SK-N-SH (cell line): ENCODE data around the gene SYCP1. TPM values are rescaled to one million over a fixed set of nuclear protein-coding genes. Genes with fewer than 3 reads are reported as not detected.
"Not testable (repeated sequence)": the region's sequence is repeated elsewhere in the genome, so short reads cannot be mapped to it uniquely, and the experiment has no call there.

Experiments
- CTCF ChIA-PET: fragments of 300-600, 350-600 bp; formaldehyde crosslinking; extraction: SDS; loops from one replicate; lab custom pipeline; 2021; lab: Yijun Ruan, JAX
- POLR2A ChIA-PET: fragments of 350-600 bp; sonication (Branson Sonifier 250); formaldehyde crosslinking; extraction: SDS; loops from one replicate; lab custom pipeline; 2020; ENCODE audit warnings: antibody characterized with exemption, inconsistent platforms; lab: Yijun Ruan, JAX
- DNase-seq: peaks from one replicate; pipeline ENCODE4 v3.0.0; 2012
- H2AFZ ChIP-seq: fragments of 200-600 bp; sonication (generic); 2 replicates; pipeline ENCODE4 v1.8.1; 2016; ENCODE audit warnings: antibody characterized with exemption, mild to moderate bottlenecking, low read depth
- H3F3A ChIP-seq: fragments of 200-600 bp; sonication (generic); replicated peaks from 2 replicates; pipeline ENCODE3; 2016; ENCODE audit warnings: antibody characterized with exemption, mild to moderate bottlenecking; ENCODE audit not compliant: insufficient read depth
- H3K27ac ChIP-seq, 2 experiments: fragments of 200-500 bp in 1 of 2; fragments of 200-600 bp in 1 of 2; sonication (Bioruptor generic) in 1 of 2; sonication (generic), shearing (Covaris generic) in 1 of 2; 2 replicates each; pipeline versions ENCODE4 v1.5.1 to v1.6.1; 2014 to 2016; ENCODE audit warnings: low read depth in 2 of 2, inconsistent platforms in 1 of 2, low read length in 1 of 2, mild to moderate bottlenecking in 1 of 2, mixed read lengths in 1 of 2
- H3K27me3 ChIP-seq: fragments of 200-600 bp; sonication (generic), shearing (Covaris generic); 2 replicates; pipeline ENCODE4 v1.6.1; 2016; ENCODE audit warnings: mixed run types; ENCODE audit not compliant: insufficient read depth
- H3K36me3 ChIP-seq, 2 experiments: fragments of 200-500 bp in 1 of 2; fragments of 200-600 bp in 1 of 2; sonication (Bioruptor generic) in 1 of 2; sonication (generic) in 1 of 2; replicated peaks in 1 of 2; 2 replicates each; pipeline versions ENCODE3 to v1.5.1; 2014 to 2016; ENCODE audit warnings: low read length in 1 of 2, mild to moderate bottlenecking in 1 of 2; ENCODE audit not compliant: insufficient read depth in 2 of 2, control insufficient read depth in 1 of 2
- H3K4me1 ChIP-seq, 2 experiments: fragments of 200-500 bp in 1 of 2; fragments of 200-600 bp in 1 of 2; sonication (Bioruptor generic) in 1 of 2; sonication (generic), shearing (Covaris generic) in 1 of 2; 2 replicates each; pipeline versions ENCODE4 v1.5.1 to v1.6.1; 2014 to 2016; ENCODE audit warnings: low read depth in 1 of 2, low read length in 1 of 2, mixed run types in 1 of 2; ENCODE audit not compliant: insufficient read depth in 2 of 2, control insufficient read depth in 1 of 2
- H3K4me2 ChIP-seq: fragments of 200-600 bp; sonication (generic), shearing (Covaris generic); 2 replicates; pipeline ENCODE4 v1.6.1; 2017; ENCODE audit warnings: mixed run types
- H3K4me3 ChIP-seq, 2 experiments: fragments of 200-500 bp in 1 of 2; fragments of 200-600 bp in 1 of 2; sonication (Bioruptor generic) in 1 of 2; sonication (generic), shearing (Covaris generic) in 1 of 2; 2 replicates each; pipeline versions ENCODE4 v1.5.1 to v1.8.1; 2014 to 2016; ENCODE audit warnings: low read depth in 2 of 2, inconsistent platforms in 1 of 2, low read length in 1 of 2, mild to moderate bottlenecking in 1 of 2, mixed read lengths in 1 of 2, moderate library complexity in 1 of 2
- H3K79me2 ChIP-seq: fragments of 200-600 bp; sonication (generic); 2 replicates; pipeline ENCODE4 v1.8.1; 2017; ENCODE audit warnings: mild to moderate bottlenecking; ENCODE audit not compliant: insufficient read depth
- H3K9ac ChIP-seq: fragments of 200-600 bp; sonication (generic); 2 replicates; pipeline ENCODE4 v1.6.1; 2017; ENCODE audit warnings: mixed run types
- H3K9me2 ChIP-seq: fragments of 200-600 bp; sonication (generic); 2 replicates; pipeline ENCODE4 v1.6.1; 2017; ENCODE audit warnings: mixed run types
- H3K9me3 ChIP-seq: fragments of 200-600 bp; sonication (generic); 2 replicates; pipeline ENCODE4 v1.6.1; 2017; ENCODE audit warnings: mixed run types, mild to moderate bottlenecking, moderate library complexity
- H4K20me1 ChIP-seq: fragments of 200-600 bp; sonication (generic); 2 replicates; pipeline ENCODE4 v1.6.1; 2017; ENCODE audit warnings: mild to moderate bottlenecking, mixed run types; ENCODE audit not compliant: insufficient read depth
- ELF1 ChIP-seq: IDR thresholded peaks from 2 replicates; pipeline ENCODE4 v1.4.0; 2012
- EZH2phosphoT487 ChIP-seq: fragments of 200-600 bp; sonication (generic); IDR thresholded peaks from 2 replicates; pipeline ENCODE4 v1.6.1; 2017; ENCODE audit warnings: low read depth, mixed run types, mild to moderate bottlenecking, antibody characterized with exemption, moderate library complexity, borderline replicate concordance
- FOXJ3 ChIP-seq: sonication (generic); formaldehyde crosslinking; IDR thresholded peaks from 2 replicates; pipeline ENCODE4 v1.5.1; 2020; ENCODE audit warnings: mild to moderate bottlenecking, missing genetic modification reagents
- MAX ChIP-seq: IDR thresholded peaks from 2 replicates; pipeline ENCODE4 v1.4.0; 2012; ENCODE audit warnings: low read depth
- MXI1 ChIP-seq: IDR thresholded peaks from 2 replicates; pipeline ENCODE4 v1.6.1; 2012; ENCODE audit warnings: mild to moderate bottlenecking, low read depth, low read length, improper control_type of control experiment
- NFIC ChIP-seq: IDR thresholded peaks from 2 replicates; pipeline ENCODE4 v1.4.0; 2012; ENCODE audit warnings: borderline replicate concordance
- PBX3 ChIP-seq: IDR thresholded peaks from 2 replicates; pipeline ENCODE4; 2012
- RFX5 ChIP-seq: IDR thresholded peaks from 2 replicates; pipeline ENCODE4 v1.6.1; 2012; ENCODE audit warnings: mild to moderate bottlenecking, improper control_type of control experiment, low read length
- RXRA ChIP-seq: IDR thresholded peaks from 2 replicates; pipeline ENCODE4 v1.4.0; 2012; ENCODE audit warnings: low read depth, mild to moderate bottlenecking, borderline replicate concordance
- TAF1 ChIP-seq: IDR thresholded peaks from 2 replicates; pipeline ENCODE4 v1.6.1; 2012; ENCODE audit warnings: low read depth, mild to moderate bottlenecking, low read length, moderate library complexity, borderline replicate concordance
- USF2 ChIP-seq: fragments of 150-350 bp; IDR thresholded peaks from 2 replicates; pipeline ENCODE4 v1.6.1; 2017; ENCODE audit warnings: antibody characterized with exemption, low read length, low read depth, borderline replicate concordance
- YY1 ChIP-seq: IDR thresholded peaks from 2 replicates; pipeline ENCODE4 v1.4.0; 2012; ENCODE audit warnings: low read depth, mild to moderate bottlenecking
- WGBS: methylation state at CpG from one replicate; pipeline ENCODE4 v1.1.6; 2017; ENCODE audit warnings: low lambda C conversion rate; 5-methylcytosine and 5-hydroxymethylcytosine counted together
- polyA plus RNA-seq, 3 experiments: library from polyadenylated mRNA; depleted of rRNA; stranded (reverse); fragments of >200 nt; gene quantifications; 2 replicates each; pipeline ENCODE4 v1.2.3, GENCODE V29; 2012

Gene SYCP1
- polyA plus RNA-seq, 1 of the 3 experiments (the other 2 are of a cell fraction), result not detected

GRCh38 chr1:115013792-115014191 lies 159.1 kb downstream of the SYCP1 start:
- Histone ChIP-seq H3K4me3 (no peak overlapping the region), H3K79me2 (no peaks in the 10 kb centered on the region), H4K20me1 (no peaks in the 10 kb centered on the region), H3K9ac (no peak overlapping the region), H3K4me2 (no peak overlapping the region), H3K4me1 (no peaks in the 10 kb centered on the region), H3K9me3 (no peaks in the 10 kb centered on the region), H3K27me3 (no peaks in the 10 kb centered on the region), H2AFZ (no peak overlapping the region), H3K27ac (no peak overlapping the region), H3K9me2 (no peaks in the 10 kb centered on the region), H3K36me3 (no peaks in the 10 kb centered on the region), H3F3A (peaks cover 3% of the 10 kb centered on the region)
- ChIA-PET POLR2A (no interaction called here), CTCF (no interaction called here)
- 11% methylated on average over 2 of the region's 2 CpGs for WGBS
- no peak for DNase-seq
- TF ChIP-seq MAX (no peak), PBX3 (no peak), RFX5 (no peak), USF2 (no peak), RXRA (no peak), ELF1 (no peak), TAF1 (no peak), MXI1 (no peak), YY1 (no peak), EZH2phosphoT487 (no peak), FOXJ3 (no peak), NFIC (no peak)

- H4K20me1 ChIP-seq, H3K27me3 ChIP-seq, H3K36me3 ChIP-seq, H3K4me2 ChIP-seq, H3K9me2 ChIP-seq, H3K27ac ChIP-seq, H3K9ac ChIP-seq, H3K9me3 ChIP-seq, CTCF ChIA-PET, H3K4me3 ChIP-seq, H3F3A ChIP-seq, H2AFZ ChIP-seq, DNase-seq, H3K79me2 ChIP-seq, H3K4me1 ChIP-seq, POLR2A ChIA-PET: not testable (repeated sequence)
- 20% methylated on average over 9 of the region's 9 CpGs for WGBS
Observed at GRCh38 chr1:115019549-115019948, 164.9 kb downstream of the SYCP1 start.
